ENCODE data around the gene HIVEP2.

GRCh38 chr6:142909686-142910085 is 35.3 kb downstream of the HIVEP2 start:
- TF ChIP-seq CTCF (IDR thresholded peaks at IDR 0.05 in 8 of 11, conservative IDR thresholded peaks at IDR 0.05 in 3 of 11) (no peak), POLR2AphosphoS5 (IDR thresholded peaks at IDR 0.05) (no peak)
